Thymus (tissue), 11 donors: ENCODE results near the gene DOK6. TPM values are rescaled to one million over a fixed set of nuclear protein-coding genes. Genes with fewer than 3 reads are reported as not detected.

Experiments
- DNase-seq, 9 donors: peaks; one replicate each; pipeline ENCODE4 v3.0.0-alpha.2; 2013; ENCODE audit warnings: low spot score in 9 of 9, low read depth in 6 of 9, missing footprints in 1 of 9
- H3K27ac ChIP-seq, 2 donors: one replicate each; pipeline ENCODE4 v1.5.1; 2013; ENCODE audit warnings: control low read depth in 1 of 2, low read depth in 1 of 2, low read length in 1 of 2, mild to moderate bottlenecking in 1 of 2, moderate library complexity in 1 of 2
- H3K27me3 ChIP-seq, 2 donors: one replicate each; pipeline ENCODE4 v1.5.1; 2013; ENCODE audit warnings: low read length in 1 of 2; ENCODE audit not compliant: control insufficient read depth in 2 of 2, insufficient read depth in 1 of 2
- H3K36me3 ChIP-seq, 2 donors: one replicate each; pipeline ENCODE4 v1.5.1; 2013; ENCODE audit warnings: low read length in 1 of 2, mild to moderate bottlenecking in 1 of 2, moderate library complexity in 1 of 2; ENCODE audit not compliant: control insufficient read depth in 2 of 2, insufficient read depth in 2 of 2
- H3K4me1 ChIP-seq, 2 donors: one replicate each; pipeline ENCODE4 v1.5.1; 2013; ENCODE audit warnings: low read length in 2 of 2; ENCODE audit not compliant: control insufficient read depth in 2 of 2, insufficient read depth in 2 of 2
- H3K4me3 ChIP-seq, 2 donors: one replicate each; pipeline ENCODE4 v1.5.1; 2013; ENCODE audit warnings: low read length in 2 of 2, control low read depth in 1 of 2, mild to moderate bottlenecking in 1 of 2
- H3K9me3 ChIP-seq, 2 donors: one replicate each; pipeline ENCODE4 v1.5.1; 2013; ENCODE audit warnings: low read length in 1 of 2, mild to moderate bottlenecking in 1 of 2; ENCODE audit not compliant: control insufficient read depth in 2 of 2, insufficient read depth in 1 of 2
- WGBS: extraction: QIAGEN DNeasy Blood & Tissue Kit; methylation state at CpG from one replicate; pipeline ENCODE4 v1.1.7; 2013; 5-methylcytosine and 5-hydroxymethylcytosine counted together
- polyA plus RNA-seq: library from polyadenylated mRNA; stranded (reverse); fragments of 200-250 nt; gene quantifications from one replicate; pipeline ENCODE4 v1.2.3, GENCODE V29; 2013
- total RNA-seq: library from RNA; stranded (reverse); fragments of 120-200 nt; gene quantifications from one replicate; pipeline ENCODE4 v1.2.4, GENCODE V29; 2013
- donor health status: healthy.

The DOK6 gene
- total and polyA plus RNA-seq, 2 donors: 0.57 to 0.75 TPM

DNA sequence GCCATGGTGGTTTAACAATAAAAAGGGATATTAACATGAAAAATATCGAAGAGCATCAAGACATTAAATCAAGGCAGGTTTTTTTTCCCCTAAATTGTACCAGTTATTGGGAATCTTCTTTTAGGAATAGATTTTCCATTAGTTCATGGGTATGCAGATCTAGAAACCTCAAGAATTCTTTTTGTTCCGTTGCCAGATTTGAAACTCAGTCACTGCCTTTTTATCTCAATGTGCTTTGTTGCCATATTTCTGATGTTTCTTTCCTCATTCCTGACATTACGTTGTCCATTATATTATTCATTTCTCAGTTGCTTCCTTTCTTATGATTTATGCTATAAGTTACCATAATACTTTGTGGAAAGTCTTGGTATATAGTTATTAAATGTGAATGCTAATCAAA lies 384.8 kb downstream of the DOK6 start:
- Histone ChIP-seq H3K9me3 (no peaks in the 10 kb centered on the region), H3K27ac (no peak overlapping the region), H3K4me3 (no peak overlapping the region), H3K4me1 (no peaks in the 10 kb centered on the region), H3K36me3 (no peaks in the 10 kb centered on the region), H3K27me3 (no peaks in the 10 kb centered on the region)
- WGBS: 93% methylated on average over 3 of the region's 3 CpGs
- DNase-seq: no peak

DNA sequence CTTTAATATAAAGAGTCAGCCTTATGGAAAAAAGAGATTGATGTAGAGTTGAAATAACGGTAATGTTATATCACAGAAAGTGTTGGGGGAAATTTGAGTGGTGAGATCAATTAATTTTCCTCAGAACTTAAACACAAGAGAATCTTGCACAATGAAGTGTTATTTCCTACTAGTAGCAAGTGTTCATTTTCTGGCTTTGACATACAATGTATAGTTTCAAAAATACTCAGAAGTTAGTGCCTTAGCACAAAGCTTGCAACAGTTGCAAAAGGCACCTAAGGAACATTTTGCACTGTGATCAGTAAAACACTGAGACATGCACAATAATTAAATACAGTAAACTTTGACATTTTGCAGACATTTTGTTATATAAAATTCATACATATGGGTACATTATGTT lies 385.7 kb downstream of the DOK6 start:
- Histone ChIP-seq H3K36me3 (no peaks in the 10 kb centered on the region), H3K27ac (no peak overlapping the region), H3K4me1 (no peaks in the 10 kb centered on the region), H3K4me3 (no peak overlapping the region), H3K9me3 (no peaks in the 10 kb centered on the region), H3K27me3 (no peaks in the 10 kb centered on the region)
- 91% methylated on average over 1 of the region's 1 CpG for WGBS
- no peak for DNase-seq

- H3K36me3 ChIP-seq: no peaks in the 10 kb centered on the region
- WGBS: 79% methylated on average over 4 of the region's 4 CpGs
- no peak overlapping the region for H3K4me3 ChIP-seq
Observed at GRCh38 chr18:69787825-69788547, 387.3 kb downstream of the DOK6 start.

GRCh38 chr18:69789794-69790193 lies 389.1 kb downstream of the DOK6 start:
- H3K36me3 ChIP-seq: no peaks in the 10 kb centered on the region
- no peaks in the 10 kb centered on the region for H3K27me3 ChIP-seq
- 81% methylated on average over 1 of the region's 1 CpG for WGBS
- no peak overlapping the region for H3K4me3 ChIP-seq
- H3K27ac ChIP-seq: no peak overlapping the region
- no peak for DNase-seq
- H3K4me1 ChIP-seq: no peaks in the 10 kb centered on the region
- no peaks in the 10 kb centered on the region for H3K9me3 ChIP-seq

More at GRCh38 chr18:69787825-69788547, 387.3 kb downstream of the DOK6 start:
- Histone ChIP-seq H3K27ac (no peak overlapping the region), H3K4me1 (no peaks in the 10 kb centered on the region), H3K27me3 (no peaks in the 10 kb centered on the region), H3K9me3 (no peaks in the 10 kb centered on the region)
- DNase-seq: no peak

DNA sequence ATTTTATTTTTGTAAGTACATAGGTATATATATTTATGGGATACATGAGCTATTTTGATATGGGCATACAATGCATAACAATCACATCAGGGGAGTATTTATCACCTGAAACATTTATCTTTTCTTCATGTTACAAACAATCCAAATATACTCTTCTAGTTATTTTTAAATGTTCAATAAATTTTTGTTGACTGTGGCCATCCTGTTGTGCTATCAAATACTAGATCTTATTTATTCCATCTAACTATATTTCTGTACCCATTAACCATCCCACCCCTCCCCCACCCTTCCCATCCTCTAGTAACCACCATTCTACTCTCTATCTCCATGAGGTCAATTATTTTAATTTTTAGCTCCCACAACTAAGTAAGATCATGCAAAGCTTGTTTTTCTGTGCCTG lies 390.0 kb downstream of the DOK6 start:
- no peak overlapping the region for H3K27ac ChIP-seq
- no peaks in the 10 kb centered on the region for H3K9me3 ChIP-seq
- H3K4me1 ChIP-seq: no peaks in the 10 kb centered on the region
- no peaks in the 10 kb centered on the region for H3K27me3 ChIP-seq
- DNase-seq: no peak
- no peak overlapping the region for H3K4me3 ChIP-seq
- no peaks in the 10 kb centered on the region for H3K36me3 ChIP-seq

DNA sequence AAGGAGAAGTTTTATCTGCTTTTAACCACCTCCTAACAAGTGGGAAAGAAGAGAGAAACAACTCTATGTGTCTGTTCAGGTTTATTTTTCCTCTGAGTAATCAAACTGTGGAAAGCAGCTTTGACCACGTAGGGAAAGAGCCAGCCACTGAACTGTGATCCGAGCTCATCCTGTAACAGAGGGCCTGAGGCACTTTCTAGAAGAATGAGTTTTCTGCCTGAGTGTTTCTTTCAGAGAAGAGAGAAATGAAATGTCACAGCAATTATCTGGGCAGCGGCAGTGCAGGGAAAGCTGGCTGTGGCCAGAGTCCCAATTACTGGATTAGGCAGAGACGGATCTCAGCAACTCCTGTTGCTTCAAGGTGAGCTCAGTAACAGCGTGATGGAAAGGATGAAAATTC lies 395.1 kb downstream of the DOK6 start:
- H3K4me3 ChIP-seq: no peak overlapping the region
- H3K27me3 ChIP-seq: no peaks in the 10 kb centered on the region
- H3K9me3 ChIP-seq: no peaks in the 10 kb centered on the region
- H3K27ac ChIP-seq: no peak overlapping the region
- H3K4me1 ChIP-seq: no peaks in the 10 kb centered on the region
- H3K36me3 ChIP-seq: no peaks in the 10 kb centered on the region
- WGBS: 84% methylated on average over 5 of the region's 5 CpGs
- DNase-seq: no peak

GRCh38 chr18:69804776-69805501 lies 404.3 kb downstream of the DOK6 start:
- Histone ChIP-seq H3K27me3 (no peaks in the 10 kb centered on the region), H3K9me3 (no peaks in the 10 kb centered on the region), H3K36me3 (no peaks in the 10 kb centered on the region), H3K4me1 (no peaks in the 10 kb centered on the region), H3K27ac (no peak overlapping the region), H3K4me3 (no peak overlapping the region)
- WGBS: 97% methylated on average over 5 of the region's 5 CpGs
- no peak for DNase-seq

DNA sequence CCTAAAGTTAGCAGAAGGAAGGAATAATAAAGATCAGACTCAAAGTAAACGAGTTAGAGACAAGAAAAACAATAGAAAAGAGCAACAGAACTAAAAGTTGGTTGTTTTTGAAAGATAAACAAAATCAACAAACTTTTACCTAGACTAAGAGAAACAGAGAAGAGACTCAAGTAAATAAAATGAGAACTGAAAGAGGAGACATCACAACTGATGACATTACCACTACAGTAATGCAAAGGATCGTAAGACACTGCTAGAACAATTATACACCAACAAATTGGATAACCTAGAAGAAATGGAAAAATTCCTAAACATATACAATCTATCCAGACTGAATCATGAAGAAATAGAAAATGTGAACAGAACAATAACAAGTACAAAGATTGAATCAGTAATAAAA lies 407.7 kb downstream of the DOK6 start:
- 75% methylated on average over 2 of the region's 2 CpGs for WGBS
- H3K9me3 ChIP-seq: no peaks in the 10 kb centered on the region
- no peak for DNase-seq
- no peak overlapping the region for H3K4me3 ChIP-seq
- H3K4me1 ChIP-seq: no peaks in the 10 kb centered on the region
- H3K36me3 ChIP-seq: no peaks in the 10 kb centered on the region
- no peaks in the 10 kb centered on the region for H3K27me3 ChIP-seq
- H3K27ac ChIP-seq: no peak overlapping the region

DNA sequence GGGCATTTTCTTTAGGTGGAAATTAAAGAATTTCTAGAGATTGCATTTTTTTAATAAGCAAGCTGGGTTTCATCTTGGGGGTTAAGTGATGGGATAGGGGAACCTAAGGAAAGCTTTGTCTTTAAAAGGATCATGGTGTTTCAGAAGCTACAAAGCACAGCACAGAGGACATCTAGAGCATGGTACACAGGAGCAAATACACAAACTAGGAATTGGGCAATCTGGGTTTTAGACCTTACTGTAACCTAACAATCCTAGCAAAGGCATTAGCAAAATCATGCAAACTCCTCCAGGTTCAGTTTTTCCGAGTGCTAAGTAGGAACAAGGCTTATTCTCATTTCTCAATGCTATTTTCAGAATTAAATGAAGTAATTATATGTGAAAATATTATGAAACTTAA lies 412.9 kb downstream of the DOK6 start:
- Histone ChIP-seq H3K9me3 (no peaks in the 10 kb centered on the region), H3K36me3 (no peaks in the 10 kb centered on the region), H3K4me3 (no peak overlapping the region), H3K4me1 (no peaks in the 10 kb centered on the region), H3K27ac (no peak overlapping the region), H3K27me3 (no peaks in the 10 kb centered on the region)
- 85% methylated on average over 1 of the region's 1 CpG for WGBS
- DNase-seq: no peak
